HepG2 (cell line): Measurements from ENCODE around the gene NHSL1. TPM values are rescaled to one million over a fixed set of nuclear protein-coding genes. Genes with fewer than 3 reads are reported as not detected.

ENCODE experiments used
- CREB1 ChIP-seq, 2 experiments: fragments of 450-650 bp in 1 of 2; IDR thresholded peaks; 2 replicates each; pipeline ENCODE4 v1.6.1; 2016 to 2017; ENCODE audit warnings: control low read depth in 1 of 2, mild to moderate bottlenecking in 1 of 2, missing compliant biosample characterization in 1 of 2, missing genetic modification characterization in 1 of 2
- EED ChIP-seq: sonication (generic); formaldehyde crosslinking; IDR thresholded peaks from 2 replicates; pipeline ENCODE4 v1.5.0; 2020; ENCODE audit warnings: mild to moderate bottlenecking, missing genetic modification reagents
- ESRRA ChIP-seq: sonication (generic); formaldehyde crosslinking; IDR thresholded peaks from 2 replicates; pipeline ENCODE4 v1.5.1; 2020; ENCODE audit warnings: mild to moderate bottlenecking, low read depth, missing genetic modification reagents
- FOXP1 ChIP-seq, 2 experiments: fragments of 450-650 bp in 1 of 2; IDR thresholded peaks; 2 replicates each; pipeline ENCODE4 v1.6.1; 2017 to 2018; ENCODE audit warnings: antibody characterized with exemption in 1 of 2
- GATAD2A ChIP-seq: IDR thresholded peaks from 2 replicates; pipeline ENCODE4 v1.6.1; 2016
- HIVEP1 ChIP-seq: sonication (generic); formaldehyde crosslinking; IDR thresholded peaks from 2 replicates; pipeline ENCODE4 v1.4.0; 2020; ENCODE audit warnings: mild to moderate bottlenecking, missing genetic modification reagents
- MXI1 ChIP-seq: IDR thresholded peaks from 3 replicates; pipeline ENCODE4 v1.6.1; 2012; ENCODE audit warnings: low read depth, low read length, inconsistent platforms, borderline replicate concordance
- RBM22 ChIP-seq: fragments of 200-400 bp; formaldehyde crosslinking; optimal IDR thresholded peaks from 2 replicates; pipeline ENCODE3; 2017; ENCODE audit warnings: mild to moderate bottlenecking, low read length, moderate library complexity
- RCOR2 ChIP-seq: IDR thresholded peaks from 2 replicates; pipeline ENCODE4 v1.6.1; 2016; ENCODE audit warnings: missing biosample characterization, missing genetic modification reagents
- RFX3 ChIP-seq: IDR thresholded peaks from 2 replicates; pipeline ENCODE4 v1.6.1; 2016; ENCODE audit warnings: missing biosample characterization, missing genetic modification reagents
- RFX5 ChIP-seq: IDR thresholded peaks from 2 replicates; pipeline ENCODE4 v1.6.1; 2011; ENCODE audit warnings: low read depth, low read length, improper control_type of control experiment
- TEAD2 ChIP-seq: sonication (generic); formaldehyde crosslinking; IDR thresholded peaks from 2 replicates; pipeline ENCODE4 v1.9.0; 2021; ENCODE audit warnings: missing genetic modification reagents
- TFDP2 ChIP-seq: sonication (generic); formaldehyde crosslinking; IDR thresholded peaks from 2 replicates; pipeline ENCODE4 v1.4.0; 2020; ENCODE audit warnings: missing genetic modification reagents
- ZNF264 ChIP-seq: sonication (generic); formaldehyde crosslinking; IDR thresholded peaks from 2 replicates; pipeline ENCODE4 v1.4.0; 2020; ENCODE audit warnings: missing genetic modification reagents
- ZNF780A ChIP-seq: sonication (generic); formaldehyde crosslinking; IDR thresholded peaks from 2 replicates; pipeline ENCODE4 v1.8.0; 2022; ENCODE audit warnings: mild to moderate bottlenecking, missing genetic modification reagents, moderate library complexity
- polyA plus RNA-seq, 8 experiments: library from polyadenylated mRNA; depleted of rRNA in 3 of 8; stranded (reverse) in 7 of 8; unstranded in 1 of 8; fragments of >200 nt; fragmentation: Illumina TruSeq in 4 of 8; extraction: Trizol in 4 of 8; gene quantifications; 2 replicates each; pipeline versions ENCODE4 v1.2.1 to v1.2.3, GENCODE V29; 2011 to 2016; ENCODE audit warnings: low read depth in 4 of 8, missing spikeins in 1 of 8, mixed read lengths in 1 of 8; ENCODE audit not compliant: insufficient read depth in 1 of 8
- total RNA-seq, 5 experiments: library from RNA; depleted of rRNA; stranded (reverse); fragments of >200 nt; fragmentation: Illumina TruSeq; extraction: Trizol; gene quantifications; 2 replicates each; pipeline ENCODE4 v1.2.3, GENCODE V29; 2016; ENCODE audit warnings: low read depth in 1 of 5
- TF ChIP-seq, protein P1 (sequence below): IDR thresholded peaks from 2 replicates; pipeline ENCODE4 v1.6.1; 2016
- TF ChIP-seq, protein P2 (sequence below): sonication (generic); formaldehyde crosslinking; IDR thresholded peaks from 2 replicates; pipeline ENCODE4 v1.5.1; 2020; ENCODE audit warnings: missing genetic modification reagents, mild to moderate bottlenecking, borderline replicate concordance
- TF ChIP-seq, protein P3 (sequence below), 2 experiments: IDR thresholded peaks; 2 replicates each; pipeline ENCODE4 v1.6.1; 2011 to 2012; ENCODE audit warnings: low read length in 2 of 2, borderline replicate concordance in 1 of 2, low read depth in 1 of 2, mild to moderate bottlenecking in 1 of 2, moderate library complexity in 1 of 2

NHSL1 gene
- total and polyA plus RNA-seq, 2 of the 13 experiments (the other 11 are each of a cell fraction or from before 2014, with no cell fraction given) = 24.9 to 53.6 TPM

- TF ChIP-seq CREB1 (IDR thresholded peaks at IDR 0.05) = no peak
- peak; percentile 27; the same call in 1 of the 2 replicates for TF ChIP-seq CREB1 (CRISPR knock-in tag; IDR thresholded peaks at IDR 0.05)
- TF ChIP-seq ZNF264 (CRISPR knock-in tag) = no peak
- TF ChIP-seq, protein P1, sequence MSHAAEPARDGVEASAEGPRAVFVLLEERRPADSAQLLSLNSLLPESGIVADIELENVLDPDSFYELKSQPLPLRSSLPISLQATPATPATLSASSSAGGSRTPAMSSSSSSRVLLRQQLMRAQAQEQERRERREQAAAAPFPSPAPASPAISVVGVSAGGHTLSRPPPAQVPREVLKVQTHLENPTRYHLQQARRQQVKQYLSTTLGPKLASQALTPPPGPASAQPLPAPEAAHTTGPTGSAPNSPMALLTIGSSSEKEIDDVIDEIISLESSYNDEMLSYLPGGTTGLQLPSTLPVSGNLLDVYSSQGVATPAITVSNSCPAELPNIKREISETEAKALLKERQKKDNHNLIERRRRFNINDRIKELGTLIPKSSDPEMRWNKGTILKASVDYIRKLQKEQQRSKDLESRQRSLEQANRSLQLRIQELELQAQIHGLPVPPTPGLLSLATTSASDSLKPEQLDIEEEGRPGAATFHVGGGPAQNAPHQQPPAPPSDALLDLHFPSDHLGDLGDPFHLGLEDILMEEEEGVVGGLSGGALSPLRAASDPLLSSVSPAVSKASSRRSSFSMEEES (CRISPR knock-in tag) = no peak
- TF ChIP-seq, protein P2, sequence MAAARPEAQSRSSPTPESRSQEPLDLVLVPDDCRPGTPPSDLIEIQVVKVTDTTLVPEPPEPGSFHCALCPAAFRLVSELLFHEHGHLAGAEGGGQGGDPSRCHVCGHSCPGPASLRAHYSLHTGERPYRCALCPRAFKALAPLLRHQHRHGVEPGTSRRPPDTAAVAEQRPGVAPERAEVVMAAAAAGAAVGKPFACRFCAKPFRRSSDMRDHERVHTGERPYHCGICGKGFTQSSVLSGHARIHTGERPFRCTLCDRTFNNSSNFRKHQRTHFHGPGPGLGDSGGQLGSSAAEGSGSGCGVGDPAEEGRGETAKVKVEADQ = no peak
- no peak for TF ChIP-seq ESRRA (CRISPR knock-in tag)
- no peak for TF ChIP-seq RFX5
- TF ChIP-seq EED (CRISPR knock-in tag) = no peak
- no peak for TF ChIP-seq FOXP1 (IDR thresholded peaks at IDR 0.05)
- TF ChIP-seq FOXP1 (CRISPR knock-in tag; IDR thresholded peaks at IDR 0.05) = 0 out of 2 replicates have a peak, but pooled peaks have one; percentile 31
- no peak for TF ChIP-seq RCOR2 (CRISPR knock-in tag)
- TF ChIP-seq TEAD2 (CRISPR knock-in tag) = no peak
- TF ChIP-seq MXI1 = peak; percentile 10; the same call in 1 of the 3 replicates
- no peak for TF ChIP-seq ZNF780A (CRISPR knock-in tag)
- TF ChIP-seq RBM22 = peak; percentile 36
- no peak for TF ChIP-seq HIVEP1 (CRISPR knock-in tag)
- no peak for TF ChIP-seq TFDP2
- no peak for TF ChIP-seq RFX3 (CRISPR knock-in tag)
- TF ChIP-seq, protein P3, sequence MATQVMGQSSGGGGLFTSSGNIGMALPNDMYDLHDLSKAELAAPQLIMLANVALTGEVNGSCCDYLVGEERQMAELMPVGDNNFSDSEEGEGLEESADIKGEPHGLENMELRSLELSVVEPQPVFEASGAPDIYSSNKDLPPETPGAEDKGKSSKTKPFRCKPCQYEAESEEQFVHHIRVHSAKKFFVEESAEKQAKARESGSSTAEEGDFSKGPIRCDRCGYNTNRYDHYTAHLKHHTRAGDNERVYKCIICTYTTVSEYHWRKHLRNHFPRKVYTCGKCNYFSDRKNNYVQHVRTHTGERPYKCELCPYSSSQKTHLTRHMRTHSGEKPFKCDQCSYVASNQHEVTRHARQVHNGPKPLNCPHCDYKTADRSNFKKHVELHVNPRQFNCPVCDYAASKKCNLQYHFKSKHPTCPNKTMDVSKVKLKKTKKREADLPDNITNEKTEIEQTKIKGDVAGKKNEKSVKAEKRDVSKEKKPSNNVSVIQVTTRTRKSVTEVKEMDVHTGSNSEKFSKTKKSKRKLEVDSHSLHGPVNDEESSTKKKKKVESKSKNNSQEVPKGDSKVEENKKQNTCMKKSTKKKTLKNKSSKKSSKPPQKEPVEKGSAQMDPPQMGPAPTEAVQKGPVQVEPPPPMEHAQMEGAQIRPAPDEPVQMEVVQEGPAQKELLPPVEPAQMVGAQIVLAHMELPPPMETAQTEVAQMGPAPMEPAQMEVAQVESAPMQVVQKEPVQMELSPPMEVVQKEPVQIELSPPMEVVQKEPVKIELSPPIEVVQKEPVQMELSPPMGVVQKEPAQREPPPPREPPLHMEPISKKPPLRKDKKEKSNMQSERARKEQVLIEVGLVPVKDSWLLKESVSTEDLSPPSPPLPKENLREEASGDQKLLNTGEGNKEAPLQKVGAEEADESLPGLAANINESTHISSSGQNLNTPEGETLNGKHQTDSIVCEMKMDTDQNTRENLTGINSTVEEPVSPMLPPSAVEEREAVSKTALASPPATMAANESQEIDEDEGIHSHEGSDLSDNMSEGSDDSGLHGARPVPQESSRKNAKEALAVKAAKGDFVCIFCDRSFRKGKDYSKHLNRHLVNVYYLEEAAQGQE (IDR thresholded peaks at IDR 0.05; ENCODE audit: borderline replicate concordance in 1 of 2, low read depth in 1 of 2, low read length in 2 of 2) = peak in 1 of 2 experiments; percentile 47; a peak in 1 of 4 replicates
- TF ChIP-seq GATAD2A (CRISPR knock-in tag) = peak; percentile 69
Measured at GRCh38 chr6:138500045-138500665, 861 bp upstream of the NHSL1 start (continued).
